Fibroblast of pulmonary artery (primary cell): ENCODE data around the gene LHX5.

Source experiments
- DNase-seq: peaks from one replicate; pipeline ENCODE4 v3.0.0-alpha.2; 2010; ENCODE audit warnings: low read depth
- H3K4me3 ChIP-seq: replicated peaks from 2 replicates; pipeline ENCODE4 v1.5.1; 2011; ENCODE audit warnings: low read depth, mild to moderate bottlenecking, control low read depth, low read length, moderate library complexity
- CTCF ChIP-seq: IDR thresholded peaks from 2 replicates; pipeline ENCODE4 v1.5.1; 2011; ENCODE audit warnings: mild to moderate bottlenecking, control low read depth, low read length, inconsistent platforms; ENCODE audit errors: missing control alignments

The LHX5 gene

GRCh38 chr12:113486722-113487121 lies 15.1 kb upstream of the LHX5 start:
- H3K4me3 ChIP-seq, result no peak overlapping the region
- no peak for DNase-seq
- TF ChIP-seq CTCF, result no peak

GRCh38 chr12:113485330-113485729 lies 13.7 kb upstream of the LHX5 start:
- TF ChIP-seq CTCF, result no peak
- DNase-seq, result no peak
- H3K4me3 ChIP-seq, result no peak overlapping the region

GRCh38 chr12:113482334-113482733 lies 10.7 kb upstream of the LHX5 start:
- TF ChIP-seq CTCF, result no peak
- no peak for DNase-seq
- no peak overlapping the region for H3K4me3 ChIP-seq

- no peak overlapping the region for H3K4me3 ChIP-seq
- no peak for DNase-seq
- TF ChIP-seq CTCF, result no peak
These were observed 8.8 kb upstream of the LHX5 start for GRCh38 chr12:113480336-113480971.

GRCh38 chr12:113479590-113480335 lies 8.1 kb upstream of the LHX5 start:
- H3K4me3 ChIP-seq, result peak overlapping the region; percentile 3
- DNase-seq, result peak; percentile 51
- TF ChIP-seq CTCF, result no peak

- no peak for DNase-seq
- no peak for TF ChIP-seq CTCF
- no peak overlapping the region for H3K4me3 ChIP-seq
These were observed 7.5 kb upstream of the LHX5 start for GRCh38 chr12:113479216-113479589.
